GM12875 (cell line): Measurements from ENCODE around the gene FOXK1.
A peak's percentile ranks its signal among the peaks of the same experiment; 100 is the strongest.

ENCODE experiments used
- H3K4me3 ChIP-seq: one replicate; pipeline ENCODE4 v1.5.1; 2011; ENCODE audit warnings: low read depth, low read length, control low read depth
- TF ChIP-seq, protein P1 (sequence below): IDR thresholded peaks from 2 replicates; pipeline ENCODE4 v1.5.1; 2011; ENCODE audit warnings: low read depth, mild to moderate bottlenecking, control low read depth, inconsistent platforms, low read length, moderate library complexity, borderline replicate concordance; ENCODE audit not compliant: insufficient read depth

Gene FOXK1

DNA sequence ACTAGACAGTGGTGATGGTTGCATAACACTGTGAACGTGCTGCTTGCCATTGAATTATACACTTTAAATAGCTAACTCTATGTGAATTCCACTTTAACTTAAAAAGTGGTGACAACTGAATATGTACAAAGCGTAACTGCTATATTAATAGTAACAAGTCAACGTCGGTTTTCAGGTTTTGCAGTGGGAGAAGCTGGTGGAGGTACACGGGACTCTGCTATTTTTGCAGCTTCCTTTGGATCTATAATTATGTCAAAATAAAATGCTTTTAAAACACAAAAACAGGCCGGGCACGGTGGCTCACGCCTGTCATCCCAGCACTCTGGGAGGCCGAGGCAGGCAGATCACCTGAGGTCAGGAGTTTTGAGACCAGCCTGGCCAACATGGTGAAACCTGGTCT, 114.4 kb downstream of the FOXK1 start:
- H3K4me3 ChIP-seq: no peak overlapping the region
- TF ChIP-seq, protein P1, sequence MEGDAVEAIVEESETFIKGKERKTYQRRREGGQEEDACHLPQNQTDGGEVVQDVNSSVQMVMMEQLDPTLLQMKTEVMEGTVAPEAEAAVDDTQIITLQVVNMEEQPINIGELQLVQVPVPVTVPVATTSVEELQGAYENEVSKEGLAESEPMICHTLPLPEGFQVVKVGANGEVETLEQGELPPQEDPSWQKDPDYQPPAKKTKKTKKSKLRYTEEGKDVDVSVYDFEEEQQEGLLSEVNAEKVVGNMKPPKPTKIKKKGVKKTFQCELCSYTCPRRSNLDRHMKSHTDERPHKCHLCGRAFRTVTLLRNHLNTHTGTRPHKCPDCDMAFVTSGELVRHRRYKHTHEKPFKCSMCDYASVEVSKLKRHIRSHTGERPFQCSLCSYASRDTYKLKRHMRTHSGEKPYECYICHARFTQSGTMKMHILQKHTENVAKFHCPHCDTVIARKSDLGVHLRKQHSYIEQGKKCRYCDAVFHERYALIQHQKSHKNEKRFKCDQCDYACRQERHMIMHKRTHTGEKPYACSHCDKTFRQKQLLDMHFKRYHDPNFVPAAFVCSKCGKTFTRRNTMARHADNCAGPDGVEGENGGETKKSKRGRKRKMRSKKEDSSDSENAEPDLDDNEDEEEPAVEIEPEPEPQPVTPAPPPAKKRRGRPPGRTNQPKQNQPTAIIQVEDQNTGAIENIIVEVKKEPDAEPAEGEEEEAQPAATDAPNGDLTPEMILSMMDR: no peak

DNA sequence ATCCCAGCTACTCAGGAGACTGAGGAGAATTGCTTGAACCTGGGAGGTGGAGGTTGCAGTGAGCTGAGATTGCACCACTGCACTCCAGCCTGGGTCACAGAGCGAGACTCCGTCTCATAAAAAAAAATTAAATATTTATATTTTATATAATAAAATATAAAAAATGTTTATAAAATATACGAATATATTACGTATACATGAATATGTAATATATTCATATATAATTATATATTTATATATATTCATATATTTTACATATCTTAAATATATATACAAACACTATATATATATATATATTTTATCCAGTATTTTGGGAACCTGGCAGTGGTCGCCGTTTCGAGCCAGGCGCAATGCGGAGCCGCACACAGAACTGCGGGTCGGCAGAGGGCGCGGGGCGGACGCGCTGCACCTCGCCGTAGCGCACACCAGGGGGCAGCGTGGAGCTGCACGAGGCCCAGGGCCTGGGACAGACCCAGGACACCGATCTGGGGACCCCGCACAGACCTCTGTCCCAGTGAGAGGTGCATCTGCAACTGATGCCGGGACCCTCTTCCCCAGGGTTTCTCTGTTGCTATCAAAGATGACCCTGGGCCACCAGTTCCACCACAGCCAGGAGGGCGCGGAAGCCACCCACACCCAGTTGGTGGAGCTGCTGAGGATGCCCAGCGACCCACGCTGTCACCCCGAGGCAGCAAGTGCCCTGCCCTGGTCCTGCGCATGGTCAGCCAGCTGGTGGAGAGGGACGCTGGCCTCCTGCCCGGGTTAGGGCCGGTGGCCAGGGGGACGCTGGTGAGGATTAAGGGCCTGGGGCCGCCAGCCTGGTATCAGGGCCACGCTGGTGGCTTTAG, 116.0 kb downstream of the FOXK1 start:
- TF ChIP-seq, protein P1: peak; percentile 94
- no peak overlapping the region for H3K4me3 ChIP-seq

DNA sequence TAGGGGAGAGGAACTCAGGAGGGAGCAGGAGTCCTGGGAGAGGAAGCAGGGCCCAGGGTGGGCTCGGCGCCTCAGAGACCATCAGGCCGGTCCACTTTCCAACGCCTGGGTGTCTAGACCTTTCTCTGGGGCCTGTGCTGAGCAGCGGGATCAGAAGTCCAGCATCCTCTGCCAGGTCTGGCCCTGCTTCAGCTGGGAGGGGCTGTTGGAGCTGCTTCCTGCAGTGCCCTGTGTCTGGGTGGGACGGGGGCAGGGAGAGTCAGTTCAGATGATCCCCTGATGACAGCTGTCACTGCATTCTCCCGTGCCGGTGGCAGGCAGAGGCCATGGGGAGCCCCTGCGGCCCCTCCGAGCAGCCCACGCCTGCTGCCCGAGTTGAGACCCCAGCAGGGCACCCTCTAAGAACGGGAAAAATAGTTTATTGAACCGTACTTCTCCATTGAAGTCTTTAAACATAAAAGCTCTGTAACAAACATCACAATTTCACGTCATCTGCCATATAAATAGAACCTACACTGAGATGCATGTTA, 116.7 kb downstream of the FOXK1 start:
- no peak overlapping the region for H3K4me3 ChIP-seq
- TF ChIP-seq, protein P1: no peak

DNA sequence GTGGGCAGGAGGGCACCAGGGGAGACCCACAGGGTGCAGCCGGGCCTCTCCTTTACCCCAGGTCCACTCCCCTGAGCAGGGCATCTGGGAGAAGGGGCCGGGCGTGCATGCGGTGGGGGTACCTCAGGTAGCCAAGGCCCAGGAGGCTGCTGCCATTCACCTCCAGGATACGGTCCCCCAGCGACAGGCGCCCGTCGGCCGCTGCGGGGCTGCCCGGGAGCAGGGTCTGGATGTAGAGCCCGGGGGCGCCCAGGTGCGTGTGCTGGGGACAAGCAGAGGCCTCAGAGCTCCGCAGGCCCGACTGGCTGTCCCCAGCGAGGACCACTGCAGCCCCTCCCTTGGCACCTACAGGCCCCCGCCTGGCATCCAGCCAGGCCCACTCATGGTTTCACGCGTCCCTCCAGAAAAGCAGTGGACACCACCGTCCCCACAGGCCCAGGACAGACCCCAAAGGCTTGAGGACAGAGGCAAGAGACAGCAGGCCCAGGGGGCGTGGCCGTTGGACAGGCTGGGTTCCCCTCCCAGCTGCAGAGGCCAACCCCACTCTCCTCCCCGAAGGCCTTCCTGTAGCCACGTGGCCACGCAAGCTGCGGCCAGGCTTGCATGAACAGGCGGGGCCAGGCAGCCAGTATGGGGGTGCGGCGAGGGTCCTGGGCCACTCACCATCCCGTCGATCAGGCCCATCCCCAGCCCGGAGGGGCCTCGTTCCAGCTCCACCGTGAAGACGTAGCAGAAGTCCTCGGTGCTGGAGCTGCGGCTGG, 117.6 kb downstream of the FOXK1 start:
- H3K4me3 ChIP-seq: no peak overlapping the region

DNA sequence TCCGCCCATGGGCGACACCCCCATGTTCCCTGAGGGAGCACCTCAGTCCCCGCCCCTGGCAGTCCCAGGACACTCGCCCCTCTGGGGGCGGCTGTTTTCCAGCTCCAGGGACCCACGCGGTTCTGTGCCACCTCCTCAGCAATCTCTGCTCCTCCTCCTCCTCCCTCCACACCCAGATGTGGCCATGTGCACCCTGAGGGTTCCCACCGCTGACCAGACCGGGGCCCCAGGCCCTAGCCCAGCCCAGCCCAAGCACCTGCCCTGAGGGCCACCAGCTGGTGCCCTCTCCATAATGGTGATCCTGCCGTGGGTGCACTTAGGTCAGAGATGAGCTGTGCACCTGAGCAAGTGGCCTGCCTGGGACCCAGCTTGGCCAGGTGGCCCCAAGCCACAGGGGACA, 118.4 kb downstream of the FOXK1 start:
- TF ChIP-seq, protein P1: no peak
- no peak overlapping the region for H3K4me3 ChIP-seq

More for the DNA sequence above, 117.6 kb downstream of the FOXK1 start:
- TF ChIP-seq, protein P1: no peak

DNA sequence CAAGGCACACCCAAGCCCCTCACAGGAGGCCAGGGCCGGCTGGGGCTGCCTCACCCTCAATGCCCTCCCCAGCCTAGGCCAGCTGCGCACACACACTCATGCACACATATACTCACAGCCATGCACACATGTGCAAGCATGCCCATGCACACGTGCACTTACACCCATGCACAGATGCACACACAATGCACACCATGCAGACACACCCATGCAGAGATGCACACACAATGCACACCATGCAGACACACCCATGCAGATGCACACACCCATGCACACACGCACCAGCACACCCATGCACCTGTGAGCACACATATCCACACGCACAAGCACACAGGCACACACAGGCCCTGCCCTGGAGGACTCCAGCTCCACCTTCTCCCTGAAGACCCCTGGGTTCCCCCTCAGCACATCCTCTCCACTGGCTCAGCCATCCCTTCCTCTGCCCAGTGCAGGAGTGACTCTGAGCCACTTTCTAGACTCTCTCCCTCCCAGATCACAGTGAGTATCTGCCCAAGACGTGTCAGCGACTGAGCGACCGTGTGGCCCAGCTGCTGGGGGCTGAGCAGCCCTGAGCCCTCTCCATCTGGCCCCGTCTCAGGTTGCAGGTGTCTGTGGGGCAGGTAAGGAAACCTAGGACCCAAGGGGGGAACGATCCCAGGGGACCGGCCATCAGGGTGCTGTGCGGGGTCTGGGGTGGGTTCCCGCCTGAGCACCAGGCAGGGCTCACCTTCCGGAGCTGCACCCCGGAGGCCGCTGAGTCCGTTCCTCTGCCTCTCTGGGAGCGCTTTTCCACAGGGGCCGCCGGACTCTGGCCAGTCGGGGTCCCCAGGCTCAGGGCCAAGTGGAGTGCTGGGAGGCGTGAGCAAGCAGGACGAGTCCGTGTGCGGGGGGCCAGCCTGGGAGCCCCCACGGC, 119.1 kb downstream of the FOXK1 start:
- TF ChIP-seq, protein P1: no peak
- no peak overlapping the region for H3K4me3 ChIP-seq
